Gastroesophageal sphincter (tissue), 4 donors: ENCODE data around the gene KLHL21. TPM values are rescaled to one million over a fixed set of nuclear protein-coding genes. Genes with fewer than 3 reads are reported as not detected.
"Not testable (repeated sequence)": the region's sequence is repeated elsewhere in the genome, so short reads cannot be mapped to it uniquely, and the experiment has no call there.

Experiments
- ATAC-seq: fragments of 150-250 bp; one replicate; pipeline ENCODE4 v1.9.1; 2016; ENCODE audit warnings: mild to moderate bottlenecking, moderate library complexity
- H3K27ac ChIP-seq, 4 donors: fragments of 200-600 bp; sonication (generic) in 3 of 4; 1 replicate in 3 of 4; 2 replicates in 1 of 4; pipeline ENCODE4 v1.5.1; 2016 to 2019
- H3K27me3 ChIP-seq: fragments of 200-600 bp; sonication (generic); one replicate; pipeline ENCODE4 v1.5.1; 2019
- H3K36me3 ChIP-seq, 2 donors: fragments of 200-600 bp; sonication (generic); one replicate each; pipeline ENCODE4 v1.5.1; 2019; ENCODE audit warnings: control low read depth in 1 of 2
- H3K4me1 ChIP-seq, 3 donors: fragments of 200-600 bp; sonication (generic); 1 replicate in 2 of 3; 2 replicates in 1 of 3; pipeline ENCODE4 v1.5.1; 2016 to 2019; ENCODE audit warnings: control low read depth in 2 of 3
- H3K4me3 ChIP-seq, 2 donors: fragments of 200-600 bp; sonication (generic); one replicate each; pipeline ENCODE4 v1.5.1; 2019; ENCODE audit warnings: mild to moderate bottlenecking in 1 of 2, moderate library complexity in 1 of 2
- H3K9me3 ChIP-seq, 3 donors: fragments of 200-600 bp; sonication (generic); one replicate each; pipeline ENCODE4 v1.5.1; 2017 to 2019; ENCODE audit warnings: control low read depth in 2 of 3
- CTCF ChIP-seq, 4 experiments: fragments of 200-600 bp in 2 of 4; fragments of 450-650 bp in 2 of 4; sonication (generic) in 1 of 4; IDR thresholded peaks; one replicate each; pipeline ENCODE4 v1.5.1; 2017 to 2019; ENCODE audit warnings: antibody characterized with exemption in 4 of 4, mild to moderate bottlenecking in 2 of 4, moderate library complexity in 2 of 4
- EP300 ChIP-seq: sonication (generic); formaldehyde crosslinking; IDR thresholded peaks from one replicate; pipeline ENCODE4 v1.6.1; 2017; ENCODE audit warnings: antibody characterized with exemption, mild to moderate bottlenecking
- POLR2A ChIP-seq, 2 donors: fragments of 450-650 bp; IDR thresholded peaks; one replicate each; pipeline ENCODE4 v1.6.1; 2017; ENCODE audit warnings: antibody characterized with exemption in 2 of 2, mild to moderate bottlenecking in 2 of 2, moderate library complexity in 1 of 2
- POLR2AphosphoS5 ChIP-seq: sonication (generic); formaldehyde crosslinking; IDR thresholded peaks from one replicate; pipeline ENCODE4 v1.6.1; 2017; ENCODE audit warnings: antibody characterized with exemption
- WGBS, 2 donors: methylation state at CpG; one replicate each; pipeline ENCODE4 v1.1.5; 2018; ENCODE audit warnings: low coverage in 1 of 2; 5-methylcytosine and 5-hydroxymethylcytosine counted together
- total RNA-seq, 4 donors: library from RNA; depleted of rRNA; stranded (reverse); fragments of >200 nt; gene quantifications; one replicate each; pipeline ENCODE4 v1.1.0, GENCODE V29; 2016

The KLHL21 gene
- total RNA-seq: 100 to 1,000 TPM in 2 of 4 donors, 10 to 100 TPM in 2; 83.6 to 131 (median 101) TPM

GRCh38 chr1:6602669-6603237, at the start of gene KLHL21:
KLHL21 (minus strand) TSS chr1:6602869; CDS start chr1:6602817, 52 bp downstream.
- Histone ChIP-seq H3K4me1 (peaks cover 3 to 71% (median 39%) of the 10 kb centered on the region in 3 donors), H3K27me3 (no peaks in the 10 kb centered on the region), H3K27ac (peak within 1 kb of the TSS; percentile 87 to 100 (median 98)), H3K9me3 (no peaks in the 10 kb centered on the region), H3K4me3 (peak within 1 kb of the TSS; percentile 53 to 99), H3K36me3 (peaks cover 0 to 20% of the 10 kb centered on the region in 2 donors)
- TF ChIP-seq EP300 (no peak), CTCF (IDR thresholded peaks at IDR 0.05) (peak in 1 of 4 experiments; percentile 14), POLR2A (IDR thresholded peaks at IDR 0.05) (peak; percentile 85 to 88), POLR2AphosphoS5 (peak; percentile 88)
- WGBS, 2 donors: no CpG with 5 or more reads among the region's 84 CpGs
- ATAC-seq: peak; percentile 86

GRCh38 chr1:6651909-6652308, 49.2 kb upstream of the KLHL21 start:
- Histone ChIP-seq H3K27ac (no peak overlapping the region), H3K4me1 (no peaks in the 10 kb centered on the region), H3K9me3 (no peaks in the 10 kb centered on the region), H3K36me3 (peaks cover 0 to 61% of the 10 kb centered on the region in 2 donors), H3K27me3 (no peaks in the 10 kb centered on the region), H3K4me3 (no peak overlapping the region)
- WGBS, 2 donors: 91 to 93% methylated on average over 4 to 5 of the region's 17 CpGs
- no peak for TF ChIP-seq EP300
- TF ChIP-seq POLR2A (IDR thresholded peaks at IDR 0.05): no peak
- no peak for TF ChIP-seq CTCF (IDR thresholded peaks at IDR 0.05)
- TF ChIP-seq POLR2AphosphoS5: no peak
- no peak for ATAC-seq

GRCh38 chr1:6648556-6648955, 45.9 kb upstream of the KLHL21 start:
- H3K4me1 ChIP-seq: no peaks in the 10 kb centered on the region
- peaks cover 0 to 71% of the 10 kb centered on the region in 2 donors for H3K36me3 ChIP-seq
- 68 to 86% methylated on average over 4 to 5 of the region's 6 CpGs for WGBS, 2 donors
- no peak overlapping the region for H3K4me3 ChIP-seq
- ATAC-seq: no peak
- TF ChIP-seq POLR2A (IDR thresholded peaks at IDR 0.05): no peak
- TF ChIP-seq EP300: no peak
- no peak for TF ChIP-seq CTCF (IDR thresholded peaks at IDR 0.05)
- H3K9me3 ChIP-seq: no peaks in the 10 kb centered on the region
- H3K27me3 ChIP-seq: no peaks in the 10 kb centered on the region
- no peak overlapping the region for H3K27ac ChIP-seq

GRCh38 chr1:6646499-6647148, 44.0 kb upstream of the KLHL21 start:
- TF ChIP-seq CTCF (IDR thresholded peaks at IDR 0.05) (peak in 3 of 4 experiments; percentile 64 to 71 (median 68)), POLR2AphosphoS5 (no peak), POLR2A (IDR thresholded peaks at IDR 0.05) (no peak), EP300 (no peak)
- Histone ChIP-seq H3K4me1 (no peaks in the 10 kb centered on the region), H3K4me3 (no peak overlapping the region), H3K9me3 (no peaks in the 10 kb centered on the region), H3K36me3 (peaks cover 0 to 71% of the 10 kb centered on the region in 2 donors), H3K27ac (no peak overlapping the region), H3K27me3 (no peaks in the 10 kb centered on the region)
- WGBS, 2 donors: 38 to 50% methylated on average over 6 to 10 of the region's 10 CpGs
- ATAC-seq: peak; percentile 64

- peaks cover 0 to 69% of the 10 kb centered on the region in 2 donors for H3K36me3 ChIP-seq
- H3K9me3 ChIP-seq: no peaks in the 10 kb centered on the region
- no peaks in the 10 kb centered on the region for H3K27me3 ChIP-seq
- no peak for ATAC-seq
- TF ChIP-seq CTCF (IDR thresholded peaks at IDR 0.05): no peak
- no peak for TF ChIP-seq EP300
- TF ChIP-seq POLR2AphosphoS5: no peak
- TF ChIP-seq POLR2A (IDR thresholded peaks at IDR 0.05): no peak
- H3K4me3 ChIP-seq: no peak overlapping the region
- 100% methylated on average over 1 of the region's 7 CpGs for WGBS, 2 donors
- no peaks in the 10 kb centered on the region for H3K4me1 ChIP-seq
- H3K27ac ChIP-seq: no peak overlapping the region
These were observed 42.3 kb upstream of the KLHL21 start for GRCh38 chr1:6645018-6645417.

GRCh38 chr1:6640867-6641266, 38.2 kb upstream of the KLHL21 start:
- H3K27ac ChIP-seq, H3K9me3 ChIP-seq, ATAC-seq, H3K27me3 ChIP-seq, H3K4me3 ChIP-seq: not testable (repeated sequence)
- 96 to 100% methylated on average over 1 to 3 of the region's 3 CpGs for WGBS, 2 donors
- Histone ChIP-seq H3K36me3 (peaks cover 0 to 99% of the 10 kb centered on the region in 2 donors), H3K4me1 (peaks cover 0 to 13% (median 0%) of the 10 kb centered on the region in 3 donors)
